GM08714 (cell line): ENCODE data around the gene SLC16A7.

Experiments used
- H3K4me3 ChIP-seq: fragments of 200-500 bp; sonication (Bioruptor generic); 2 replicates; pipeline ENCODE4 v1.5.1; 2014; ENCODE audit warnings: mild to moderate bottlenecking, low read length, inconsistent platforms
- ZNF274 ChIP-seq: IDR thresholded peaks from 2 replicates; pipeline ENCODE4 v1.6.1; 2012; ENCODE audit warnings: mild to moderate bottlenecking, low read depth, low read length

The SLC16A7 gene

GRCh38 chr12:59780605-59781135 is 184.8 kb downstream of the SLC16A7 start:
- no peak overlapping the region for H3K4me3 ChIP-seq
- no peak for TF ChIP-seq ZNF274

- H3K4me3 ChIP-seq: no peak overlapping the region
- TF ChIP-seq ZNF274: no peak
These were observed 191.8 kb downstream of the SLC16A7 start for GRCh38 chr12:59787610-59788009.

GRCh38 chr12:59792647-59793046 is 196.8 kb downstream of the SLC16A7 start:
- H3K4me3 ChIP-seq: no peak overlapping the region
- no peak for TF ChIP-seq ZNF274

GRCh38 chr12:59803735-59804134 is 207.9 kb downstream of the SLC16A7 start:
- no peak overlapping the region for H3K4me3 ChIP-seq
- TF ChIP-seq ZNF274: no peak

- H3K4me3 ChIP-seq: no peak overlapping the region
- no peak for TF ChIP-seq ZNF274
These were observed 212.6 kb downstream of the SLC16A7 start for GRCh38 chr12:59808317-59808910.

GRCh38 chr12:59811991-59812390 is 216.2 kb downstream of the SLC16A7 start:
- H3K4me3 ChIP-seq: no peak overlapping the region
- no peak for TF ChIP-seq ZNF274

GRCh38 chr12:59812716-59813115 is 216.9 kb downstream of the SLC16A7 start:
- no peak for TF ChIP-seq ZNF274
- H3K4me3 ChIP-seq: no peak overlapping the region

- no peak overlapping the region for H3K4me3 ChIP-seq
- no peak for TF ChIP-seq ZNF274
These were observed 224.8 kb downstream of the SLC16A7 start for GRCh38 chr12:59820594-59821011.

- TF ChIP-seq ZNF274: no peak
- H3K4me3 ChIP-seq: no peak overlapping the region
These were observed 227.7 kb downstream of the SLC16A7 start for GRCh38 chr12:59823567-59823966.

- no peak for TF ChIP-seq ZNF274
- no peak overlapping the region for H3K4me3 ChIP-seq
These were observed 231.9 kb downstream of the SLC16A7 start for GRCh38 chr12:59827767-59828166.

GRCh38 chr12:59828521-59828920 is 232.7 kb downstream of the SLC16A7 start:
- no peak for TF ChIP-seq ZNF274
- H3K4me3 ChIP-seq: no peak overlapping the region

- no peak overlapping the region for H3K4me3 ChIP-seq
- TF ChIP-seq ZNF274: no peak
These were observed 237.6 kb downstream of the SLC16A7 start for GRCh38 chr12:59833408-59833807.

- no peak overlapping the region for H3K4me3 ChIP-seq
- no peak for TF ChIP-seq ZNF274
These were observed 239.0 kb downstream of the SLC16A7 start for GRCh38 chr12:59834659-59835474.
